VCaP (cell line): ENCODE data around the gene COL26A1.

Experiments
- H3K27ac ChIP-seq: fragments of 450-650 bp; 2 replicates; pipeline ENCODE4 v1.5.1; 2017
- TF ChIP-seq, protein P1 (sequence below): fragments of 450-650 bp; conservative IDR thresholded peaks from 2 replicates; pipeline ENCODE4 v1.5.1; 2017; ENCODE audit warnings: mild to moderate bottlenecking, moderate library complexity

Gene COL26A1

DNA sequence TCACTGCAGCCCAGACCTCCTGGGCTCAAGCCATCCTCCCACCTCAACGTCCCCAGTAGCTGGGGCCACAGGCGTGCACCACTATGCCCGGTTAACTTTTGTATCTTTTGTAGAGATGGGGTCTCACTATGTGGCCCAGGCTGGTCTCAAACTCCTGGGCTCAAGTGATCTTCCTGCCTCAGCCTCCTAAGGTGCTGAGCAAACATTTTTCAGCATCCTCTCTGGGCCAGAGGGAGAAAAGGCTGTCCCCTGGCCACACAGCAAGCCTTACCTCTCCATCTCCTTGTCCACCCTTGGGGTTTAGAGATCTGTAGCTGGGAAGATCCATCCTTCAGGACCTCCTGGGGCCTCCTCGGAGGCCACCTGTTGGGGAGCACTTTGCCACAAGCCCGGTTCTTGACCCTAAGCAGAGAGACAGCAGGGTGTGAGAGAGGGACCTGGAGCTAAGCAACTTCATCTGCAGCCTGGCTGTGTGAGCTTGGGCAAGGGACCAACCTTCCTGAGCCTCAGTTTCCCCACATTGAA is 180.6 kb downstream of the COL26A1 start:
- no peak overlapping the region for H3K27ac ChIP-seq

DNA sequence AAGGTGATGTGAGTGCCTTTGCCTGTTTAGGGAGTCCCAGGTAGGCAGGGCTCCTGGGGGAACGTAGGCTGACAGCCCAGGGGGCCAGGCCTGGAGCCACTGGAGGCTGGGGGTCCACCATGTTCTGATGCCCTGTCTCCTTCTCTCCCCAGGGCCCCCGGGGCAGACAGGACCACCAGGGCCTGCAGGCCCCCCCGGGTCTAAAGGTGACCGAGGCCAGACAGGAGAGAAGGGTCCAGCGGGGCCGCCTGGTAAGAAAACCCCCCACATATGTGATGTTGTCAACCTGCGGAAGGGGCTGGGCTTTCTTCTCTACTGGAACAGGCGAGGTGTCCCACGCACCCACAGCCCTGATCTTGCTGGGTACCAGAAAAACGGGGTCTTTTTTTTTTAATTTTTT is 181.2 kb downstream of the COL26A1 start:
- TF ChIP-seq, protein P1, sequence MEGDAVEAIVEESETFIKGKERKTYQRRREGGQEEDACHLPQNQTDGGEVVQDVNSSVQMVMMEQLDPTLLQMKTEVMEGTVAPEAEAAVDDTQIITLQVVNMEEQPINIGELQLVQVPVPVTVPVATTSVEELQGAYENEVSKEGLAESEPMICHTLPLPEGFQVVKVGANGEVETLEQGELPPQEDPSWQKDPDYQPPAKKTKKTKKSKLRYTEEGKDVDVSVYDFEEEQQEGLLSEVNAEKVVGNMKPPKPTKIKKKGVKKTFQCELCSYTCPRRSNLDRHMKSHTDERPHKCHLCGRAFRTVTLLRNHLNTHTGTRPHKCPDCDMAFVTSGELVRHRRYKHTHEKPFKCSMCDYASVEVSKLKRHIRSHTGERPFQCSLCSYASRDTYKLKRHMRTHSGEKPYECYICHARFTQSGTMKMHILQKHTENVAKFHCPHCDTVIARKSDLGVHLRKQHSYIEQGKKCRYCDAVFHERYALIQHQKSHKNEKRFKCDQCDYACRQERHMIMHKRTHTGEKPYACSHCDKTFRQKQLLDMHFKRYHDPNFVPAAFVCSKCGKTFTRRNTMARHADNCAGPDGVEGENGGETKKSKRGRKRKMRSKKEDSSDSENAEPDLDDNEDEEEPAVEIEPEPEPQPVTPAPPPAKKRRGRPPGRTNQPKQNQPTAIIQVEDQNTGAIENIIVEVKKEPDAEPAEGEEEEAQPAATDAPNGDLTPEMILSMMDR = no peak
- H3K27ac ChIP-seq = no peak overlapping the region

More for the DNA sequence above, 180.6 kb downstream of the COL26A1 start:
- TF ChIP-seq, protein P1 = no peak

GRCh38 chr7:101545441-101546190 is 182.9 kb downstream of the COL26A1 start:
- no peak overlapping the region for H3K27ac ChIP-seq
- TF ChIP-seq, protein P1 = no peak

- no peak overlapping the region for H3K27ac ChIP-seq
- TF ChIP-seq, protein P1 = no peak
Observed at GRCh38 chr7:101546308-101546936, 183.7 kb downstream of the COL26A1 start.

DNA sequence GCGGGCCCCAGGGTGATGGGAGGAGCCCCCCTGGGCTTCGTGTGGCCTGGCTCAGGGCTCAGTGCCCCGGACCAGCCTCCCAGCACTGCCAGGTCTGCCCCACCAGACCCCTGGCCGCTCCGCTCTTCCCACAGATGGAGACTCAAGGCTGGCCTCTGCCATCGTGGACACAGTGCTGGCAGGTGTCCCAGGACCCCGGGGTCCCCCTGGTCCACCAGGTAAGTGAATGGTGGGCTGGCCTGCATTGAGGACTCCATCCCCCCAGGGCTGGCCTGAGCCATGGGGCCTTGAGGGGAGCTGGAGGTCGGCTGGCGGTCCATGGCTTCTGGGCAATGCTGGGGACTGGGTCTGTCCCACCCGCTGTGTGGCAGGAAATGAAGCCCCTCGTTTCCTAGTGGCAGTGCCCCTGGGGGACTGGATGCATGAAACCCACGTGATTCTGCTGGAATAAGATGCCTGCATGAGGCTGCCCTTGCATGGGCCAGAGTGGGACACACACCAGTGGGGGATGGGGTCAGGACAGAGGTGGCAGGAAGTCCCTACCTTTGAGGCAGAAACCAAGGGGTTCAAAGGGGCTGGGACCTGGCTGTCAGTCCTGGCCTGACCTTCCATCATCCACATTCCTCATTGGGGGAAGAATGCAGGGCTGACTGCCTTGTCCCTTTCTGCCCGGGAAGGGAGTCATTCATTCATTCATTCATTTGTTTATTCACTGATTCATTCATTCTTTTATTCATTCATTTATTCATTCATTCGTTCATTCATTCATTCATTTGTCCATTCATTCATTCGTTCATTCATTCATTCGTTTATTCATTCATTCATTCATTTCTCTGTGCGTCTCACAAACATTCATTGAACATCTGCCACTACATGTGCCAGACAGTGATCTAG is 184.6 kb downstream of the COL26A1 start:
- TF ChIP-seq, protein P1 = no peak
- no peak overlapping the region for H3K27ac ChIP-seq

DNA sequence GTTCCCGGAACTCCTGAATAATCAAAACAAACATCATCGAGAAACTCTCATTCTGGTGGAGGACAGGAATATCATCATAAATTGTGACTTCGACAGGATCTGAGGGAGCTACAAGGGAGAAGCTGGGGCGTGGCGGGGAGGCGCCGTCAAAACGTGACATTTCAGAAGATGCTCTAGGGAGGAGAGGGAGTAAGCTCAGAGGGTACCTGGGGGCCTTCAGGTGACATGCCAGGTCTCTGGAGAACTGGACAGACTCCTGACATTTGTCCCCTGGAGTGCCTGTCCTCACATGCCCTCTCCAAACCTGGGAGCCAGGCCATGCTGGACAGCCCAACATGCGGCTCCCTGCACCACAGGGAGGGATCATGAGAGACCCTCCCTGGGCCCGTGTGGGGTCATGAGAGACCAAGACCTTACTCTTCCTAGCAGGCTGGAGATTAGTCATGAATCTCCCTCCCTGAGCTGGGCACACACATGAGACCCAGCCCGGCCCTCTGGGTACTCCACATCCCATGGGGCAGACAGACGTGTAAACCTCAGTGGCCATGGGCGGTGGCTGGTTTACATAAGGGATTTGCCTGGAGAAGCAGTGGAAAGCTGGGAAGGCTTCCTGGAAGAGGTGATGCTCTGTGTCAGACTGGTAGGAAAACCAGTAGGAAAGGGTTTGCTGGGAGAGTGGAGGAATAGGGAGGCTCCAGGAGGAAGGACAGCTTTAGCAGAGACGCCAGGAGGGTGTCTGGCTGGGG is 185.4 kb downstream of the COL26A1 start:
- TF ChIP-seq, protein P1 = no peak

More for the DNA sequence above, 185.4 kb downstream of the COL26A1 start:
- H3K27ac ChIP-seq = no peak overlapping the region
